Breast epithelium (tissue), 3 donors: ENCODE data around the gene MMP25.

Source experiments
- POLR2A ChIP-seq: fragments of 450-650 bp; IDR thresholded peaks from one replicate; pipeline ENCODE4 v1.6.1; 2016; ENCODE audit warnings: antibody characterized with exemption, mild to moderate bottlenecking, moderate library complexity
- POLR2AphosphoS5 ChIP-seq, 3 donors: sonication (generic); formaldehyde crosslinking; IDR thresholded peaks; one replicate each; pipeline ENCODE4 v1.6.1; 2017; ENCODE audit warnings: antibody characterized with exemption in 3 of 3
- TF ChIP-seq, protein P1 (sequence below), 3 donors: fragments of 450-650 bp; IDR thresholded peaks; one replicate each; pipeline ENCODE4 v1.5.1; 2016 to 2017; ENCODE audit warnings: antibody characterized with exemption in 3 of 3, mild to moderate bottlenecking in 3 of 3, moderate library complexity in 3 of 3

DNA sequence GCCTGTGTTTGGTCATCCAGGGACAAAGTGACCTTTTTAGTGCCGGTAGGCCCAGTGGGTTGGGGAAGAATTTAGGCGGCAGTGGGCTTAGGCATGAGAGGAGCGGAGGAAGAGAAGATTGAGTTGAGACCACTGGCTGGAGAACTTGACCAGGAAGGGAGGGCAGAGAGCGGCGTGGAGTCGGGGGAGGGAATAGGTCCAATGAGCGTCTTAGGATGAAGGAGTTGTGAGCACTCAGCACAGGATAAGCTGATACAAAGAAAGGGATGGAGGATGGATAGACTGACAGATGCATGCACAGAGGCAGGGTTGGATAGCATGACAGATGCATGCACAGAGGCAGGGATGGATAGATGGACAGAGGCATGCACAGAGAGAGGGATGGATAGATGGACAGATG, 27.1 kb downstream of the MMP25 start:
- TF ChIP-seq POLR2AphosphoS5 (IDR thresholded peaks at IDR 0.05) (no peak), POLR2A (no peak)
- TF ChIP-seq, protein P1, sequence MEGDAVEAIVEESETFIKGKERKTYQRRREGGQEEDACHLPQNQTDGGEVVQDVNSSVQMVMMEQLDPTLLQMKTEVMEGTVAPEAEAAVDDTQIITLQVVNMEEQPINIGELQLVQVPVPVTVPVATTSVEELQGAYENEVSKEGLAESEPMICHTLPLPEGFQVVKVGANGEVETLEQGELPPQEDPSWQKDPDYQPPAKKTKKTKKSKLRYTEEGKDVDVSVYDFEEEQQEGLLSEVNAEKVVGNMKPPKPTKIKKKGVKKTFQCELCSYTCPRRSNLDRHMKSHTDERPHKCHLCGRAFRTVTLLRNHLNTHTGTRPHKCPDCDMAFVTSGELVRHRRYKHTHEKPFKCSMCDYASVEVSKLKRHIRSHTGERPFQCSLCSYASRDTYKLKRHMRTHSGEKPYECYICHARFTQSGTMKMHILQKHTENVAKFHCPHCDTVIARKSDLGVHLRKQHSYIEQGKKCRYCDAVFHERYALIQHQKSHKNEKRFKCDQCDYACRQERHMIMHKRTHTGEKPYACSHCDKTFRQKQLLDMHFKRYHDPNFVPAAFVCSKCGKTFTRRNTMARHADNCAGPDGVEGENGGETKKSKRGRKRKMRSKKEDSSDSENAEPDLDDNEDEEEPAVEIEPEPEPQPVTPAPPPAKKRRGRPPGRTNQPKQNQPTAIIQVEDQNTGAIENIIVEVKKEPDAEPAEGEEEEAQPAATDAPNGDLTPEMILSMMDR (IDR thresholded peaks at IDR 0.05): no peak
